ENCODE measurements around the gene TAS1R3. TPM values are rescaled to one million over a fixed set of nuclear protein-coding genes. Genes with fewer than 3 reads are reported as not detected.

Gene TAS1R3
- total and polyA plus RNA-seq, 2 of the 4 experiments (the other 2 are of a cell fraction): under 0.01 to 0.05 TPM

DNA sequence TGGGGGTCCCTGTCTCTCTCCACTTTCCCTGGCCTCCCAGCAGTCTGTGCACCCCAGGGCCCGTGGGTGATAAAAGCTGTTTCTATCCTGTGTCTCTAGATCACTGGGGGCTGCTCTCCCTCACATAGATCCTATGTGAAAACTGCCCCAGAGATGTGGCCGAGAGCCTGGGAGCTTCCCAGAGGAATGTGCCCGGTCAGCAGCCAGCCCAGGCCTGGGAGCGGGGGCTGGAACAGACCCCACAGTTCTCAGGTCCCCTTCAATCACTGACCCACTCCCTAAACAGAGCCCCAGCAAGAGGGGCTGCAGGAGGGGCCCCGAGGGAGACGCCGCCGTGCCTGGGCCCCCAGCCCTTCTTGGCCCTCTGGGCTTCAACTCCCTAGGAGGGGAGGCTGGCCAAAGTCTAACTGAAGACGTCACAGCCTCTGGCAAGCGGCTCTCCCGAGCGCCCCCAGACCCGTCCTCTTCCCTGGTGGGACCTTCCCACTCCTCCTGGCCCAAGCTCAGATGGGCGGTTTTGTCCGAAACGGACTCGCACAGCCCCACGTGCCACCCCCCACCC is 26.9 kb downstream of the TAS1R3 start:
- intact Hi-C loops (cut with micrococcal nuclease): loop anchor here (2.0 to 5.0 kb wide), 2 partner anchors 15 to 51 kb away; partner anchors contain the start of genes ACAP3 and PUSL1
- dilution Hi-C loops (cut with HindIII; ENCODE audit: low sequenced_read_pairs, unreplicated experiment): no loop called here
- CTCF ChIA-PET: no interaction called here
- H2BK15ac ChIP-seq (ENCODE audit: low read depth, low read length): peak overlapping the region; percentile 49; the same call in 1 of the 3 replicates
- peak overlapping the region; percentile 96 for H2BK5ac ChIP-seq (ENCODE audit: low read depth, low read length, poor library complexity, severe bottlenecking)
- peak overlapping the region; percentile 85 for H2AFZ ChIP-seq (replicated peaks; ENCODE audit: low read length, poor library complexity)
- H3K27ac ChIP-seq (ENCODE audit: insufficient read depth, low read length): peak overlapping the region; percentile 96
- peak; percentile 20 for DNase-seq
- peak overlapping the region; percentile 93 for H2AK5ac ChIP-seq (ENCODE audit: low read depth, low read length)
- H4K91ac ChIP-seq (ENCODE audit: insufficient read depth, low read depth, low read length): peak overlapping the region; percentile 98
- in situ Hi-C loops (cut with MboI; ENCODE audit: low sequenced_read_pairs): no loop called here
- peak overlapping the region; percentile 100 for H2AK9ac ChIP-seq (replicated peaks; ENCODE audit: low read depth, low read length, poor library complexity)
- BruUV-seq (replicated peaks): no TSS peak
- H3K56ac ChIP-seq (ENCODE audit: extremely low read depth, insufficient read depth, low read length): peak overlapping the region; percentile 89
- peak overlapping the region; percentile 93 for H3K4me2 ChIP-seq (ENCODE audit: low read depth, low read length)
- ATAC-seq (ENCODE audit: low read depth): peak; percentile 1
- H4K8ac ChIP-seq (ENCODE audit: low read depth in 2 of 2, low read length in 2 of 2): peak overlapping the region; percentile 62 to 92
- H2BK120ac ChIP-seq (ENCODE audit: low read depth, low read length): peak overlapping the region; percentile 69
- peaks cover 39% of the 10 kb centered on the region for H4K20me1 ChIP-seq (ENCODE audit: insufficient read depth, low read length)
- peak overlapping the region; percentile 49 for H3K18ac ChIP-seq (ENCODE audit: low read depth, low read length)
- H4K5ac ChIP-seq (ENCODE audit: low read depth, low read length): peak overlapping the region; percentile 65
- H3K9ac ChIP-seq (ENCODE audit: low read depth, low read length): peak overlapping the region; percentile 92
- H3K79me1 ChIP-seq (ENCODE audit: low read depth in 1 of 2, low read length in 2 of 2): peaks cover 4 to 25% of the 10 kb centered on the region in 2 experiments; a peak in 3 of 4 replicates
- H3K23ac ChIP-seq (ENCODE audit: low read depth, low read length): peak overlapping the region; percentile 98
- peak overlapping the region; percentile 96 for H3K14ac ChIP-seq (replicated peaks; ENCODE audit: low read depth, low read length)
- H3K4me1 ChIP-seq (ENCODE audit: control insufficient read depth, insufficient read depth, low read length): peaks cover 37% of the 10 kb centered on the region
- peak overlapping the region; percentile 99 for H3K4ac ChIP-seq (ENCODE audit: low read depth, low read length)
- H3K27me3 ChIP-seq (ENCODE audit: control insufficient read depth, insufficient read depth, low read length): no peaks in the 10 kb centered on the region
- 0% methylated on average over 9 of the region's 18 CpGs; no CpG with 5 or more reads in 1 of the 2 experiments for WGBS, 2 experiments (ENCODE audit: extremely low coverage in 2 of 2, insufficient read length in 1 of 2)
- POLR2A ChIA-PET (ENCODE audit: unreplicated experiment): interaction anchor here (0.6 kb wide), 1 partner anchor 42 kb away, joined by 3 read pairs; no protein-coding TSS in a partner anchor
- peak; percentile 72 for TF ChIP-seq MAFK (IDR thresholded peaks at IDR 0.05; ENCODE audit: low read depth, low read length)
- TF ChIP-seq RFX5 (IDR thresholded peaks at IDR 0.05; ENCODE audit: low read depth, low read length): no peak
- TF ChIP-seq CHD1 (IDR thresholded peaks at IDR 0.05; ENCODE audit: low read depth, low read length): no peak
- peak overlapping the region; percentile 20; the same call in 1 of the 2 replicates for H2BK20ac ChIP-seq (ENCODE audit: low read depth, low read length)
- peaks cover 23% of the 10 kb centered on the region; the same call in 1 of the 2 replicates for H3K36me3 ChIP-seq (ENCODE audit: control insufficient read depth, insufficient read depth, low read length)
- no peaks in the 10 kb centered on the region for H3K9me3 ChIP-seq (ENCODE audit: control insufficient read depth, insufficient read depth, low read length)
- peak overlapping the region; percentile 74 for H3K4me3 ChIP-seq (ENCODE audit: insufficient read depth, low read depth, low read length)
- H3K9me1 ChIP-seq (ENCODE audit: insufficient read depth, low read length): peaks cover 13% of the 10 kb centered on the region
